NCI-H146 (cell line): ENCODE data around the gene SRD5A1.

Source experiments
- DNase-seq: peaks from one replicate; lab custom pipeline; 2025; lab: John Stamatoyannopoulos, UW

The SRD5A1 gene

DNA sequence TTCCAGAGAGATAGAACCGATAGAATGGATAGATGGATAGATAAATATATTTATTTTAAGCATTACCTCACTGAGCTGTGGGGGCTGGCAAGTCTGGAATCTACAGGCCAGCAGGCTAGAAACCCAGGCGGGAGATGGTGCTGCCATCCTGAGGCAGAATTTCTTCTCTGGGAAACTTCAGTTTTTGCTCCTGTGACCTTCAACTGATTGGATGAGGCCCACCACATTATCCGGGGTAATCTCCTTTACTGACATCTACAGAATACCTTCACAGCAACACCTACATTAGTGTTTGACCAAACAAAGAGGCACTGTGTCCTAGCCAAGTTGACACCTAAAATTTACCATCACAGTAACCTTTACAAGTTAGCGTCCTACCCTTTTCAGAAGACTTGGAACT lies 50.8 kb downstream of the SRD5A1 start:
- DNase-seq: no peak

DNA sequence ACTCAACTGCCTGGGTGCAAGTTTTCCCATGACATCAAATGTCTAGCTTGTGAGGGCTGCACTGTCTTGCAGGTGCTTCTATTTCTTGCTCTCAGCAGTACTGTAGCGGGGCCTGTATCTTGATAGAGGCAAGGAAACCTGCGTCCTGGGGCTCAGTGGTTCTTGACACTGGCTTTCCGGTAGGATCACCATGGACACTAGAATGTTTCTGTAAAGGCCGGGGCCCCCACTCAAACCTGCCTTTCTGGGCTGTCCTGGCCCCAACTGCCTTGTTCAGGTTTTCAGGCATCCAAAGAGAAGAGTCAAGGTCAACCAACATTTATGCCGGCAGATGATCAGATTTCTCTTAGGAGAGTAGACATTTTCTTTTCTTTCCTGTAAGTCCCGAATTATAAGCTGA lies 53.3 kb downstream of the SRD5A1 start:
- DNase-seq: no peak

DNA sequence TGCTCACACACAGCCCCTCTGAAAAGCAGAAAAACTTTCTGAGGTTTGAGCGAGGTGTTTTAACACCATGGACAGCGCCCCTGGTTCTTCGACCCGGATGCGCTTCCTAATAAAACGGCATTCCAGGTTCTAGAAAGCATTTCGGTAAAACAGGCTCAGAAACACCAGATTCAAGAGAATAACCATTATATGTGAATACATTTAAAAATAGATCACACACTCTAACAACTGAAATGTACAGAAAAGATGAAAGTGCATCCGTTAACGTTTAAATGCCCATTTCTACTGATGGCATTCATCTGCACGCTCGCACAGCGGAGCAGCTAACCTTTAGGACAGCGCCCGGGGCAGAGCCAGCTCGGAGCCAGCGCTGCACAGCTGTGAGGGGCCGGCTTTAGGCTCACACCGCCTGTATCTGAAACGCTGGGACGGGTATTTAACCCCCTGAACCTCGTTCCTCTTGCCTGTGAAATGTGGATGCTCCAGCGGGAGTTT lies 53.7 kb downstream of the SRD5A1 start:
- no peak for DNase-seq

DNA sequence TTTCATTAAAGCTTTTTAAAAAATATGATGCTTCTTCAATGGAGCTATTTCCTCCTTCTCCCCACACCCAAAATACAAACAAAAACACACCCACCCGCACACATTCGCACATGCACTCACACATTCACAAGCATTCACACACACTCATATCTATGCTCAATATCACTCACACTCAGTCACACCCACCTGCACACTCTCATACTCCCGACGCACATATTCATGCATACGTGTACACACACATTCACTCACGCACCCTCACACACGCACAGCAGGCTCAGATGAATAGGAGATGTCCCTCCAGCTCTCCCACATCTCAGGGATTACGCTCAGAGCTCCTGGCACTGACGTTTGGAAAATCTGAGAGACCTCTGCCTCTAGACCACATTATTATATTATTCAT lies 54.3 kb downstream of the SRD5A1 start:
- DNase-seq: no peak

DNA sequence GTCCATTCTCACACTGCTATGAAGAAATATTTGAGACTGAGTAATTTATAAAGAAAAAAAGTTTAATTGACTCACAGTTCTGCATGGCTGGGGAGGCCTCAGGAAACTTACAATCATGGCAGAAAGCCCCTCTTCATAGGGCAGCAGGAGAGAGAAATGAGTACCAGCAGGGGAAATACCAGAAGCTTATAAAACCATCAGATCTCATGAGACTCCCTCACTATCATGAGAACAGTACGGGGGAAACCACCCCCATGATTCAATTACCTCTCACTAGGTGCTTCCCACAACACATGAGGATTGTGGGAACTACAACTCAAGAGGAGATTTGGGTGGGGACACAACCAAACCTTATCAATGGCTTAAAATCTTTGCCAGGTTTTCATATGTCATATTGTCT lies 59.7 kb downstream of the SRD5A1 start:
- DNase-seq: no peak

DNA sequence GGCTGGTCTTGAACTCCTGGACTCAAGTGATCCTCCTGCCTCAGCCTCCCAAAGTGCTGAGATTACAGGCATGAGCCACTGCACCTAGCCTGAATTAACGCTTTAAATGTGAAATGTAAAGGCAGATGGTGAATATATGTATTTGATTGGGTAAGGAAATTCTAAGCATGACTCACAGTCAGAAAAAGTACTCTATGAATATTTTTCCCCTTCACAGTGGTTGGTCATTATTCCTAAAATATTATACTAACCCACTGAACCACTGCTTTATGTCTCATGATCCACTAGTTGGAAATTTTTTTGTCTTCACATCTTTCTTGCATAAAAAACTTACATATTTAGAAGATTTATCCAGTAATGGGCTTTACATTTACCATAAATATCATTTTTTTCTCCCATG lies 65.5 kb downstream of the SRD5A1 start:
- no peak for DNase-seq

DNA sequence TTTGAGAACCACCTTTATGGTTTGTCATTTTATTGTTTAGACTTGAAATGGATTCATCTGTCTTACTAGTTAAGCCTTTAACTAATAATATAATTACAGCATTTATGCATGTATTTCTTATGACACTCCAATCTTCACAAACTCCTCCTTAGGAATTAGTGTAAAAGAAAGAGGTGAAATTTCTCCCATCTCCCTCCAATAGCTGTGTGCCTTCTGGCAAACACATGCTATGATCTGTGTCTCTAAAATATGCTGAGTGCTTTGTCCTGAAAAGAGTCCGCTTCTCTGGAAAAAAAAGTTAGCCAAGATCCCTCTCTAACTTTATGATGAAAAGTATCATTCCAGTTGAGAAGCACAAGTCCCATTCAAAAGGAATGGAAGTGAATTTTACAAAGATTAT lies 66.1 kb downstream of the SRD5A1 start:
- no peak for DNase-seq

DNA sequence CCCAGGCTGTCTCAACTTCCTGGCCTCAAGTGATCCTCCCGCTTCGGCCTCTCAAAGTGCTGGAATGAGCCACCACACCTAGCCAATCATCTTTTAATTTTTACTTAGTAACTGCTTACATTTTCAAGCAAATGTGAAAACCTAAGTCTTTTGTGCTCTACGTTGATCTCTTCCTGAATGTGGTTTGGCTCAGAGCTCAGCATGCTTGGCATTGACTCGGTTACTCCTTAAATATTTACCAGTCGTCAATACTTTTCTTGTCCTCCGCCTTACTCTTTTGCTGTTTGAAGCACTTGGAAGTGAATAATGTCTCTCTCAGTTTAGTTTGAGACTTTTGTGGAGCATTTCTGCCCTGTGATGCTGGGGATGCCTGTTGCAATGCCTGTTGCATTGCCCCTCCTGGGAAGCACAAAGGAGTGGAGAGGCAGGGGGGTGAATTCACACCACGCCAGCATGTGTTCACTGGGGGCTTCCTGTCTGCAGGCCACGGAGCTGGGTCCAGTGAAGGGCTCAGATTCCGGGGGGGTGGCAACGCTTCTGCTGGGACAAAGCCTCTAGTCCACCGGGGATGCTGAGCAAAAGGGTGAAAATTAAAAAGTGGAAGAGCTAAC lies 66.9 kb downstream of the SRD5A1 start:
- DNase-seq: no peak

DNA sequence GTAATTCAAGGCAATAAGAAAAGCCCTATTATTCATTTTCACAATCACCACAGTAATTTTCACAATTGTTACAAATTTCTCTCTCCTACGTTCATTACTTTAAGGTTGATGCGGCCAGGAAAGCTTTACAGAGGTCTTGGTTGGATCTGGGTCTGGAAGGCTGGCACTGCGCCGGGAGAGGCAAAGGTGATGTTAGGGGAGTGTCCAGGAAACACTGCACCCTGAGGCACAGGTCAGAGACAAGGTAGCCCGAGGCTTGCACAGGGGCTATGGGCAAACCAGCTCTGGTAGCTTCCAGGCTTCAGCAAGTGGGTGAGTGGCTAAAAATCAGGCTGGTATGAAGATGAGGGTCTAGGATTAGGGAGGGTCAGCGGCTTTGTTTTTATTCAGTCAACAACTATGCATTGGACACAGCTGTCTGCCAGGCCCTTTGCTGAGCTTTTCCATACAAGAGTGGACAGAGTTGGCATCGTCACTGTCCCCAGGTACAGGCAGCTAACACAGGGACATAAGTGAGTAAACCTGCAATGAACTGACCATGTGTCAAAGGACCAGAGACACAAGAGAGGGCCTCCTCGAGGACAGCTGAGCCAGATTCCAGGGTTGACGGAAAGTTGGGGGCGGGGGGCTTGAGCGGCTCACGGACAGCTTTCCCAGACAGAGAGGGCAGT lies 67.6 kb downstream of the SRD5A1 start:
- no peak for DNase-seq

DNA sequence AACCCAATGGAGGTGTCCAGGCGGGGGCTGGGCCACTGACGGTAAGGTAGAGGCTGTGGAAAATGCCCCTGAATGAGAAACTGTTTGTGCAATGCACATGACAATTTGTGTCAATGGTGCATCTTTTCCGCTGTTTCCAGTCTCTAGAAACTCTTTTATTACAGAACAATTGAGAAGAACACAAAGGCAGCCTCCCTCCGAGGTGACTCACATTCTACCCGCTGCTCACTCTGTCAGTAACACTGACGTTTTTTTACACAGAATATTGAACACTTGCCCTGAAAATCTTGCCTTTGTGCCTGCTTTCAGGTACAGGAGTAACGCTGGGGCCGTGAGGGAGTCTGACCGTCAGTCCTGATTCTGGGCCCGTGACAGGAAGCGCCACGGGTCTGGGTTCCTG lies 68.3 kb downstream of the SRD5A1 start:
- no peak for DNase-seq

DNA sequence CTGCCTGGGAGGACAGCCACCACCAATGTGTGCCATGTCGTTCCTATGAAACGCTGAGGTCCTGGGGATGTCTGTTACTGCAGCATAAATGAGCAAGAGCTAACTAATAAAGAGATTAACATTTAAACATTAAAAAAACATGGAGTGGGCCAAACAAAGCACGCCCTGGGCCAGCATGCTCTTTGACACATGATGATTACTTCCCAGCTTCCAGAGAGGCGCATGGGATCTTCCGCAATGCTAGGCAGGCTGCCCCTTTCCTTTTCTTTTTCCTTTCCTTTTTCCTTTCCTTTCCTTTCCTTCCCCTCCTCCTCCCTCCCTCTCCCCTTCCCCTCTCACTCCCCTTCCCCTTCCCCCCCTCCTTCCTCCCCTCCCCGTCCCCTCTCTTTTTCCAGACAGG lies 69.4 kb downstream of the SRD5A1 start:
- DNase-seq: no peak

DNA sequence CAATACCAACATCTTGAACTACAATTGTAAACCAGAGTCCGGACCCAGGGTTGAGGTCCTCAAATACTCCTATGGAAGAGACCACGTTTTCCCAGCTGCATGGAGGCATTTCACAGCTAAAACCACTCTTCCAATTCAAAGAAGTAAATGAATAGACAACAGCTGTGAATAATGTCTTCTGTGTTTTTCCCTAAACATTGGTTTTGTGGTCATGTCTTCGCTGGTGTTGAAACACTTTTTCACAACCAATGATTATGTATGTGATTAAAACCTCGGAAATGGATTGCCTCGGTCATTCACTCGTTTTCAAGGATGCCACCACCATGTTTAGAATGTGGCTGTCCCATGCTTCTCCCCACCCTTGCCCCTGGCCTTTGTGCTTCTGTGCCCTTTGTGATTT lies 70.6 kb downstream of the SRD5A1 start:
- no peak for DNase-seq

DNA sequence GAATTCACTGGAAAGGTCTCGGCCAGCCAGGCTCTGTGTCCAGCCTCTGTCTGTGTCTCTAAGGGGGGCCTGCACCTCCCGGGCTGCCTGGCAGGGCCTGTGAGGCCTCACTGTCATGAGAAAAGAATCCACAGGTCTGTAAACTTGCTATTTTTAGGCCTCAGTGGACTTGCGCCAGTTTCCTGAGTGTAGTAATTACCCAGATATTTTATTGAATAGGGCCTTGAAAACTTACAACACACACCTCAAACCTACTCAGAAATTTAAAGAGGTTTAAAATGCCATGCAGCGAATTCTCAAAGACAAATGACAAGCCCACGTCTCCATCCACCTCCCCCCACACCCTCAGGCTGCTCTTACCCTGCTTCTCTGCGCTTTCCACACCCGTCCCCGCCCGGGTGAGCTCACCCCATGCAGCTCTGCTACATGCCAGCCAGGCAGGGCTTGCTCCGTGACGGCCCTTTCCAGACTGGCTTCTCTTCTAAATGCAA lies 71.2 kb downstream of the SRD5A1 start:
- DNase-seq: no peak

DNA sequence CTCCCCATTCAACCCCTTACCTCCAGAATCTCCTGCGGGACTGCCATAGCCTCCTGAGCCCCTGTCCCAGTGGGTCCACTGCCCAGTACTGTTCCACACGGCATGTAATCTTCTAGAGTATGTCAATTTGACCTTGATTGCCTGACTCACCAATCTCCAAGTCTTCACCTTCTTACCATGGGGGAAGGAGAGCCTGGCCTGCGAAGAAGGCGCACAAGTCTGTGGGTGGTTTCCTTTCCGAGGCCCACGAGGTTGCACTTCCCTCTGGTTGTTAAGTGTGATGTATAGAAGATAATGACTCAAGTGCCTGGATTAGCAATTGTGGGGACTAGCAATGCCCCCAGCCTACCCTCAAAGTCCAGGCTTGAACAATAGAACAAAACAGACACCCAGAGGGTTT lies 71.8 kb downstream of the SRD5A1 start:
- no peak for DNase-seq

DNA sequence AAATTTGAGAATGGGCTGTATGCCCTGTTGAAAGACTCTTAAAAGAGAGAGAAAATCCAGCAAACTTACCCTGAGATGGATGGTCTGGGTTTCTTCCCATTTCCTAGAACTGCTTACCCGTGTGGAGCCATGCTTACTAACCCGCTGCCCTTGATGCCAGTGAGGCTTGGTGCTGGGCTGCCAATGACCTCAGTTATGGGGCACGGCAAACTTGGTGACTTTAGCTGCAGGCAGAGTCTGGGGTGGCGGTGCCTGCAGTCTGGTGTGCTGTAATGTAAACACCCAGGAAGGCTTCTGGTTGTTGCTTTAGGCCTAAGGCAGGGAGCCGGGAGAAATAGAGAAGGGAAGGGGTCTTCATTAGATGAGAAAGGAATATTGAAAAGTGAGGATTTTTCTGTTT lies 72.7 kb downstream of the SRD5A1 start:
- DNase-seq: no peak

DNA sequence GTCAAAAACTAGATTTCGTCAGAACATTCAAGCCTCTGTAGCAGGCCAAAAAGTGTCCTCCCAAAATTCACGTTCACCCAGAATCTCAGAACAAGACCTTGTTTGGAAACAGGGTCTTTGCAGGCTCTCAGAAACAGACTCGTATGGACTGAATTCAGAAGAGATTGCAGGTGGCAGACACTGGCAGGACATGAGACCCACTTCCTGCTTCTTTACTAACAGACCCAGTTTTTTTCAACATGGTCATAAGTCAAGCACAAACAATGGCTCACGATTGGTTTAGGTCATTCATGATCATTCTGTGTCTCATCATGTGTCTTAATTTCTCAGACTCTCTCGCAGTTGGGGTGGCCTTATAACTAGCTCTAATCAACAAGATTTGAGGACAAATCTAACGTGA lies 74.6 kb downstream of the SRD5A1 start:
- DNase-seq: no peak

DNA sequence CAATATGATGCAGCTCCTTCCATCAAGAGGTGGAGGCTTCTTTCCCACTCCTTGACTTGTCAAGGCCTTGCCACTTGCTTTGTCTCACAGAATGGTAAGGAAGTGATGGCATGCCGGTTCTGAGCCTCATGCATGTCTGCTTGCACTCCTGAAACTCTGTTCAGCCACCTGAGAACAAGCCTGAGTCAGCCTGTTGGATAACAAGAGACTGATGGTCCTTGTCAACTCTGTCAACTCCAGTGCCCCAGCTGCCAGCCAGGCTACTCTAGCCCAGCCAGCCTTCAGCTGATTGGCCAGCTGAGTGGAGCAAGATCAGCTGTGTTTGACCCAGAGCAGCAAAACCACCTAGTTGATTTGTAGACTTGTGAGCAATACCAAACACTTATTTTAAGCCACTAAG lies 75.6 kb downstream of the SRD5A1 start:
- DNase-seq: no peak

DNA sequence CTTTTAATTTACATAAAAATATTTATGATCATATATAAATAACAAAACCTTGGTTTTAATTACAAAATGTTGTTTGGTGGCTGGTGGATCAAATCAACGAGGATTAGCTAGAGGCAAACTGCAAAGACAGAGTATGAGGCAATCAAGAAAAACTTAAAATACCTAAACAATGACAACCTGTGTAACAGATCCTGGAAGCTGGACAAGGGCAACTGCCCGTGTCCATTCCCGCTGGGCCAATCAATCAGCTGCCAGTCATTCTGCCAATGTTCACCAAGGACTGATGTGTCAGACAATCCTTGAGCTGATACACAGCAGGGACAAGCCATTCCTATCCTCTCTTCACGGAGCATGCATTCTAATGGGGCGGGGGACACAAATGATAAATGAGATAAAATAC lies 76.8 kb downstream of the SRD5A1 start:
- no peak for DNase-seq

DNA sequence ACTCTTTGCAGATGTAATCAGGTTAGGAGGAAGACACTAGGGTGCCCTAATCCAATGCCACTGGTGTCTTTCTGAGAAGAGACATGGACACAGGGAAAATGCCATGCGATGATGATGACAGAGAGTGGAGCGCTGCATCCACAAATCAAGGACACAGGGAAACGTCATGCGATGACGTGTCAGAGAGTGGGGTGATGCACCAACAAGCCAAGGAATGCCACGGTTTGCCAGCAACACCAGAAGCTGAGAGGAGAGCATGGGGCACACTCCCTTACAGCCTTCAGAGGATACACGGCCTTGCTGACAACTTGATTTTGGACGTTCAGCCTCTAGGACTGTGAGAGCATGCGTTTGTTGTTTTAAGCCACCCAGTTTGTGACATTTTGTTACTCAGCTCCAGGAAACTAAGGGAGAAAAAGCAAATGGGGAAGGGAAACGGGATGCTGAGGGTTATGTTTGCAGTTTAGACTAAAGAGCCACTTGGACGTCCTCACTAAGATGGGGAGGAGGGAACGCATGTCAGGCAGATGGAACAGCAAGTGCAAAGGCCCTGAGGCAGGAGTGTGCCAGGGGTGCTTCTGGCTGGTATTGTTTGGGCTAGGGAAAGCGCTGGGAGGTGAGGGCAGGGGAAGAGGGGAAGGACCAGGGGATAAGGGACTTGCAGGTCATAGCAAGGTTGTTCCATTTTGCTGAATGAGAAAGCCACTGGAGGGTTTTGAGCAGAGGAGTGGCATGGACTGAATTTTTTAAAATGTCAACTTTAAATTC lies 77.5 kb downstream of the SRD5A1 start:
- DNase-seq: no peak

DNA sequence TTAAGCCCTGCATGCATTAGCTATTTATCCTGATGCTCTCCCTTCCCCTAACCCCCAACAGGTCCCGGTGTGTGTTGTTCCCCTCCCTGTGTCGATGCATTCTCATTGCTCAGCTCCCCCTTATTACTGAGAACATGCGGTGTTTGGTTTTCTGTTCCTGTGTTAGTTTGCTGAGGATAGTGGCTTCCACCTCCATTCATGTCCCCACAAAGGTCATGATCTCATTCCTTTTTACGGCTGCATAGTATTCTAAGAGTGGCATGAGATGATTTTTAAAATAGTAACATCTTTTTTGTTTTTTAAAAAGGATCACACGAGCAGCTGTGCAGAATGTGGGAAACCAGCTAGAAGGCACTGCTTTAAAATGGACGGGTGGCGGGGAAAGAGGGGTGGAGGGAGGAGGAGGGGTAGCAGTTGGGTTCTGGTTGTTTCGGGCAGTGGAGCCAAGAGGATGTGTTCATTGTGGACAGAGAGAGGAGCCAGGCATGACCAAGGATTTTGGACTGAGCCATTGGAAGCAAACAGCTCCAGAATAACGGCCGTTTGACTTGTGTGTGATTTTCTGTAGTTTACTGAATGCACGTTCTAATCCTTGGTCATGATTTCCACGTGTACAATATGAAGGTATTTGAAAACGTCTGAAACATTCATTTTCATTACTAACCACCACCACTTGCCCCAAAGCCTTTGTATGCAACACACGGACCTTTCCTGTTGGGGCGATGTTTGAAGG lies 78.3 kb downstream of the SRD5A1 start:
- DNase-seq: no peak

DNA sequence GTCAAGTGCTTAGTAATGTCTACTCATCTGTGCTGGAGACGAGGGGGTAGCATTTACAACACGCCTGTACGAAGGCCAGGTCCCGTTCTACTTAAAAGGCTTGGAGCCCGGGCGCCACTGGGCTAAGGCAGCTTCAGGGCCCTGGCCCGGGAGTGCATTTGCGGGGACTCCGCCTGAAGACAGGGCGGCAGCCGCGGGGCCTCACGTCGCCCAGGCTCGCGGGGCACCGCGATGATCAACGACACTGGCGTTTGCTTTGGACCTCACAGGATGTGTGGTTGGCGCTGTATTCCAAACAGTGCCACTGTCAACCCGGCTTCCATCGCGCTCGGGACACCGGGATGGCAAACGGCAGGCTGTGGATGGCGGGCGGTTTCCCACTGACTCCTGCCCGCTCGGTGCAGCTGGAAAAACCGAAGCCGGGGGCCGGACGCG lies 78.9 kb downstream of the SRD5A1 start:
- peak; percentile 63 for DNase-seq

DNA sequence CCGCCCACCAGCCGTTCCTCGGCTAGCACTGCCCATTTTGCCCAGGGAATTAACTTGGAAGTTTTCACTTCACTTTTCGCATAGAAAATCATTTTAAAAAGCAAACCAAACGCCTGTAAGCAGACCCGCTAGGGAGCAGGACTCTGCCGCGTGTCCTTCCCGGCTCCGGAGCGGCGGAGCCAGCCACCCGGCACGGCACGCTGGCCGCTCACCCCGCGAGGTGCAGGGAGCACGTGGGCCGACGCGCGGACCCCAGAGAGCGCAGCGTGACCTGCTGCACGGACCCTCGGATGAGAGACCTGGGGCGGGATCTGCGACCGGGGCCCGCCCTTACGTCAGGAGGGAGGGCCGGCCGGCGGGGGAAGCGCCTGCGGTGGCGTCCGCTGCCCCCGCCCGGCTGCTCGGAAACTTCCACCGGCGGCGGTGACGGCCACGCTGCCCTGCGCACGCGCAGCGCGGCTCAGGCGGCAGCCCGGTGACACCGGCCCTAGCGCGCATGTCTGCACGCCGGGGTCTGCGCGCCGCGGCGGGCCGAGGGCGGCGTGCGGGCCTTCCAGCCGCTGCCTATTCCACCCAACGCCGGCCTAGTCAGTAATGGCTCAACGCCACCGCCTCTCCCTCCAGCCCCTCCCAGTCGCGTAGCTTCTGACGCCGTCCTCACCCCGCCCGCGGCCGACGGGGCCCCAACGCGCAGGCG lies 79.5 kb downstream of the SRD5A1 start:
- peak; percentile 97 for DNase-seq
